Panc1 (cell line): ENCODE data around the gene ABHD15. TPM values are rescaled to one million over a fixed set of nuclear protein-coding genes. Genes with fewer than 3 reads are reported as not detected.

Experiments used
- ATAC-seq: fragments of 200-7000 bp; cut with Tn5 transposase; 2 replicates; pipeline ENCODE4 v1.9.1; 2020; ENCODE audit warnings: mild to moderate bottlenecking, moderate library complexity
- BruUV-seq: library from RNA; stranded (reverse); fragments of 400-500 nt; replicated peaks from 2 replicates; lab custom pipeline; 2021; lab: Mats Ljungman, UMichigan
- CTCF ChIA-PET: fragments of 300-600 bp; sonication (Branson Sonifier 250); formaldehyde crosslinking; loops from one replicate; lab custom pipeline; 2022; ENCODE audit warnings: antibody characterized with exemption; lab: Charles Lee
- POLR2A ChIA-PET: fragments of 300-600 bp; sonication (Branson Sonifier 250); formaldehyde crosslinking; loops from one replicate; lab custom pipeline; 2022; ENCODE audit warnings: antibody characterized with exemption; lab: Charles Lee
- DNase-seq: peaks from one replicate; pipeline ENCODE4 v3.0.0-alpha.2; 2010; ENCODE audit warnings: low read depth, low spot score
- H3K27ac ChIP-seq: 2 replicates; pipeline ENCODE4 v1.5.1; 2011; ENCODE audit warnings: mild to moderate bottlenecking, low read length, inconsistent platforms
- H3K27me3 ChIP-seq: fragments of 200-500 bp; sonication (Bioruptor generic); 2 replicates; pipeline ENCODE4 v1.6.0; 2014; ENCODE audit warnings: low read length, inconsistent platforms; ENCODE audit not compliant: control insufficient read depth, insufficient read depth
- H3K36me3 ChIP-seq: fragments of 200-500 bp; sonication (Bioruptor generic); 2 replicates; pipeline ENCODE4 v1.5.1; 2014; ENCODE audit warnings: inconsistent platforms, mild to moderate bottlenecking, low read length, moderate library complexity; ENCODE audit not compliant: control insufficient read depth, insufficient read depth
- H3K4me1 ChIP-seq: 2 replicates; pipeline ENCODE4 v1.5.1; 2011; ENCODE audit warnings: inconsistent platforms, mild to moderate bottlenecking, low read length, moderate library complexity; ENCODE audit not compliant: control insufficient read depth, insufficient read depth
- H3K4me3 ChIP-seq, 2 experiments: 2 replicates each; pipeline ENCODE4 v1.5.1; 2011 to 2012; ENCODE audit warnings: low read depth in 2 of 2, low read length in 2 of 2, mild to moderate bottlenecking in 2 of 2, inconsistent platforms in 1 of 2, moderate library complexity in 1 of 2
- H3K9me3 ChIP-seq: fragments of 200-500 bp; sonication (Bioruptor generic); 2 replicates; pipeline ENCODE4 v1.5.1; 2014; ENCODE audit warnings: low read depth, mild to moderate bottlenecking, inconsistent platforms, low read length, moderate library complexity; ENCODE audit not compliant: control insufficient read depth, insufficient read depth
- POLR2AphosphoS5 ChIP-seq: IDR thresholded peaks from 2 replicates; pipeline ENCODE4 v1.6.1; 2012; ENCODE audit warnings: mild to moderate bottlenecking, low read depth, low read length, moderate library complexity
- SIN3A ChIP-seq: IDR thresholded peaks from 2 replicates; pipeline ENCODE4 v1.6.1; 2012; ENCODE audit warnings: low read depth, mild to moderate bottlenecking, low read length, moderate library complexity, borderline replicate concordance; ENCODE audit not compliant: insufficient read depth
- TCF7L2 ChIP-seq: IDR thresholded peaks from 2 replicates; pipeline ENCODE4 v1.6.1; 2011; ENCODE audit warnings: mild to moderate bottlenecking, low read depth, low read length, inconsistent platforms
- in situ Hi-C: cut with HindIII; loops from 2 replicates; pipeline ENCODE4 v1.10.0; 2016; ENCODE audit warnings: low sequenced_read_pairs, low pct_unique_long_range_greater_than_20kb
- intact Hi-C: fragments of 100-400 bp; cut with micrococcal nuclease; formaldehyde crosslinking; loops from one replicate; pipeline ENCODE4 v1.10.0; 2022; ENCODE audit not compliant: unreplicated experiment
- total RNA-seq: library from RNA; stranded (reverse); gene quantifications from one replicate; pipeline ENCODE4 v1.2.1, GENCODE V29; 2021; ENCODE audit not compliant: unreplicated experiment
- TF ChIP-seq, protein P1 (sequence below): fragments of 450-650 bp; IDR thresholded peaks from 2 replicates; pipeline ENCODE4 v1.5.1; 2017; ENCODE audit warnings: mild to moderate bottlenecking
- TF ChIP-seq, protein P2 (sequence below), 2 experiments: IDR thresholded peaks; 2 replicates each; pipeline ENCODE4 v1.6.1; 2011 to 2012; ENCODE audit warnings: low read depth in 2 of 2, control low read depth in 1 of 2, low read length in 1 of 2, mild to moderate bottlenecking in 1 of 2, moderate library complexity in 1 of 2; ENCODE audit not compliant: insufficient read depth in 1 of 2

ABHD15 gene
- total RNA-seq, 1 experiment from 2014 or later, result 33.7 TPM

DNA sequence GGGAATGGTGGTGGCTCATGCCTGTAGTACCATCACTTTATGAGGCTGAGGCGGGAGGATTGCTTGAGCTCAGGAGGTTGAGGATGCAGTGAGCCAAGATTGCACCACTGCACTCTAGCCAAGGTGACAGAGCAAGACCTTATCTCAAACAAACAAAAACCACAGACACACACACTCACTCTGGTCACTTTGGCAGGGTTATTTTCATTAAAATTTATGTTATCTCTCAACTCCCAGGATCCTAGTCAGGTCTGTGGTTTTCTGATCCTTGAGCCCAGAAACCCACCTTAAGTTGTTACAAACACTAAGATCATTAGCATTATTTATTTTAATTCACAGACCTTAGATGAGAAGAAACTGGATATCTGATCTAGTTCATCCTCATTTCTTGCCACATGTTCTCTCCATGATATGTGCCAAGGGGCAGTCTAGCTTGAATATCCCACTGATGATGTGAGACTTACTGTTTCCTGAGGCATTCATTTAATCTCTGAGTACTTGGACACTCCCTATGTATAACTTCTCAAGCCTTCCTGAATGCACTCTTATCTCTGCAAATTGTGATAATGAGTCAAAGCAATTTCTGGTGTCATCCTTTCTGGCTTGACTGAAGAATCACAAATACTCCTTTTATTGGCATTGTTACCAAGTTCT is 9.6 kb downstream of the ABHD15 start:
- intact Hi-C loops, result no loop called here
- Histone ChIP-seq H3K27me3 (no peaks in the 10 kb centered on the region), H3K36me3 (no peaks in the 10 kb centered on the region), H3K4me3 (no peak overlapping the region), H3K9me3 (no peaks in the 10 kb centered on the region), H3K27ac (no peak overlapping the region), H3K4me1 (no peaks in the 10 kb centered on the region)
- DNase-seq (no peak), ATAC-seq (no peak)
- TF ChIP-seq, protein P1, sequence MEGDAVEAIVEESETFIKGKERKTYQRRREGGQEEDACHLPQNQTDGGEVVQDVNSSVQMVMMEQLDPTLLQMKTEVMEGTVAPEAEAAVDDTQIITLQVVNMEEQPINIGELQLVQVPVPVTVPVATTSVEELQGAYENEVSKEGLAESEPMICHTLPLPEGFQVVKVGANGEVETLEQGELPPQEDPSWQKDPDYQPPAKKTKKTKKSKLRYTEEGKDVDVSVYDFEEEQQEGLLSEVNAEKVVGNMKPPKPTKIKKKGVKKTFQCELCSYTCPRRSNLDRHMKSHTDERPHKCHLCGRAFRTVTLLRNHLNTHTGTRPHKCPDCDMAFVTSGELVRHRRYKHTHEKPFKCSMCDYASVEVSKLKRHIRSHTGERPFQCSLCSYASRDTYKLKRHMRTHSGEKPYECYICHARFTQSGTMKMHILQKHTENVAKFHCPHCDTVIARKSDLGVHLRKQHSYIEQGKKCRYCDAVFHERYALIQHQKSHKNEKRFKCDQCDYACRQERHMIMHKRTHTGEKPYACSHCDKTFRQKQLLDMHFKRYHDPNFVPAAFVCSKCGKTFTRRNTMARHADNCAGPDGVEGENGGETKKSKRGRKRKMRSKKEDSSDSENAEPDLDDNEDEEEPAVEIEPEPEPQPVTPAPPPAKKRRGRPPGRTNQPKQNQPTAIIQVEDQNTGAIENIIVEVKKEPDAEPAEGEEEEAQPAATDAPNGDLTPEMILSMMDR, result no peak
- TF ChIP-seq, protein P2, sequence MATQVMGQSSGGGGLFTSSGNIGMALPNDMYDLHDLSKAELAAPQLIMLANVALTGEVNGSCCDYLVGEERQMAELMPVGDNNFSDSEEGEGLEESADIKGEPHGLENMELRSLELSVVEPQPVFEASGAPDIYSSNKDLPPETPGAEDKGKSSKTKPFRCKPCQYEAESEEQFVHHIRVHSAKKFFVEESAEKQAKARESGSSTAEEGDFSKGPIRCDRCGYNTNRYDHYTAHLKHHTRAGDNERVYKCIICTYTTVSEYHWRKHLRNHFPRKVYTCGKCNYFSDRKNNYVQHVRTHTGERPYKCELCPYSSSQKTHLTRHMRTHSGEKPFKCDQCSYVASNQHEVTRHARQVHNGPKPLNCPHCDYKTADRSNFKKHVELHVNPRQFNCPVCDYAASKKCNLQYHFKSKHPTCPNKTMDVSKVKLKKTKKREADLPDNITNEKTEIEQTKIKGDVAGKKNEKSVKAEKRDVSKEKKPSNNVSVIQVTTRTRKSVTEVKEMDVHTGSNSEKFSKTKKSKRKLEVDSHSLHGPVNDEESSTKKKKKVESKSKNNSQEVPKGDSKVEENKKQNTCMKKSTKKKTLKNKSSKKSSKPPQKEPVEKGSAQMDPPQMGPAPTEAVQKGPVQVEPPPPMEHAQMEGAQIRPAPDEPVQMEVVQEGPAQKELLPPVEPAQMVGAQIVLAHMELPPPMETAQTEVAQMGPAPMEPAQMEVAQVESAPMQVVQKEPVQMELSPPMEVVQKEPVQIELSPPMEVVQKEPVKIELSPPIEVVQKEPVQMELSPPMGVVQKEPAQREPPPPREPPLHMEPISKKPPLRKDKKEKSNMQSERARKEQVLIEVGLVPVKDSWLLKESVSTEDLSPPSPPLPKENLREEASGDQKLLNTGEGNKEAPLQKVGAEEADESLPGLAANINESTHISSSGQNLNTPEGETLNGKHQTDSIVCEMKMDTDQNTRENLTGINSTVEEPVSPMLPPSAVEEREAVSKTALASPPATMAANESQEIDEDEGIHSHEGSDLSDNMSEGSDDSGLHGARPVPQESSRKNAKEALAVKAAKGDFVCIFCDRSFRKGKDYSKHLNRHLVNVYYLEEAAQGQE (IDR thresholded peaks at IDR 0.05; ENCODE audit: insufficient read depth in 1 of 2, low read depth in 2 of 2, low read length in 1 of 2), result no peak
- TF ChIP-seq TCF7L2 (no peak), POLR2AphosphoS5 (no peak), SIN3A (no peak)
- ChIA-PET CTCF (no interaction called here), POLR2A (interaction anchor here (0.6 kb wide), 1 partner anchor 324 kb away, joined by 7 read pairs; no protein-coding TSS in a partner anchor)
- in situ Hi-C loops, result no loop called here
- BruUV-seq, result no TSS peak

DNA sequence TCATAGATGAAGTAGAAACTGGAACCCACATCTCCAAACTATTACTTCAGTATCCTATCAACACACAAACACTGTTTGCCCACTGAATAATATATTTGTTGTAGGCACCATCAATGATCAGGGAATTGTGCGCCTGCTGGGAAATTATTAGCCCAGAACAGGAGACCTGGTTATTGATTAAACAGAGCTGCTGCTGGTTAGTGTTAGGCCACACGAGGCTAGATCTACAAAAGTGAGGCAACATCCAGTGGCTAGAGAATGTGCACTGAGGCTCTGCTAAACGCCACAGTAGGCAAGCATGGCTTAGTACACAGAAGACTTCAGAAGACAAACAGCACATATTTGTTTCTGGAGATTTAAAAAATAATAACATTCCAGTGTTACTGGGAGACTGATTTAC is 11.0 kb downstream of the ABHD15 start:
- Histone ChIP-seq H3K9me3 (no peaks in the 10 kb centered on the region), H3K4me3 (no peak overlapping the region), H3K27me3 (no peaks in the 10 kb centered on the region), H3K4me1 (no peaks in the 10 kb centered on the region), H3K36me3 (no peaks in the 10 kb centered on the region), H3K27ac (no peak overlapping the region)
- ATAC-seq (no peak), DNase-seq (no peak)
- in situ Hi-C loops (no loop called here), intact Hi-C loops (no loop called here)
- TF ChIP-seq TCF7L2 (no peak), POLR2AphosphoS5 (no peak), SIN3A (no peak)
- TF ChIP-seq, protein P2 (IDR thresholded peaks at IDR 0.05; ENCODE audit: insufficient read depth in 1 of 2, low read depth in 2 of 2, low read length in 1 of 2), result no peak
- TF ChIP-seq, protein P1, result no peak
- ChIA-PET POLR2A (no interaction called here), CTCF (interaction anchor here (0.9 kb wide), 1 partner anchor 186 kb away, joined by 3 read pairs; no protein-coding TSS in a partner anchor)
- no TSS peak for BruUV-seq
